OCI-LY7 (cell line): Measurements from ENCODE around the gene SAXO2.

ENCODE experiments used
- EZH2phosphoT487 ChIP-seq: fragments of 200-600 bp; sonication (generic); IDR thresholded peaks from 2 replicates; pipeline ENCODE4 v1.6.1; 2018; ENCODE audit warnings: low read depth, borderline replicate concordance, mild to moderate bottlenecking, mixed run types, antibody characterized with exemption, low read length, moderate library complexity, mixed read lengths
- TF ChIP-seq, protein P1 (sequence below): fragments of 200-600 bp; sonication (generic); conservative IDR thresholded peaks from 2 replicates; pipeline ENCODE4 v1.5.1; 2014; ENCODE audit warnings: mild to moderate bottlenecking, antibody characterized with exemption, low read length, moderate library complexity, mixed read lengths

DNA sequence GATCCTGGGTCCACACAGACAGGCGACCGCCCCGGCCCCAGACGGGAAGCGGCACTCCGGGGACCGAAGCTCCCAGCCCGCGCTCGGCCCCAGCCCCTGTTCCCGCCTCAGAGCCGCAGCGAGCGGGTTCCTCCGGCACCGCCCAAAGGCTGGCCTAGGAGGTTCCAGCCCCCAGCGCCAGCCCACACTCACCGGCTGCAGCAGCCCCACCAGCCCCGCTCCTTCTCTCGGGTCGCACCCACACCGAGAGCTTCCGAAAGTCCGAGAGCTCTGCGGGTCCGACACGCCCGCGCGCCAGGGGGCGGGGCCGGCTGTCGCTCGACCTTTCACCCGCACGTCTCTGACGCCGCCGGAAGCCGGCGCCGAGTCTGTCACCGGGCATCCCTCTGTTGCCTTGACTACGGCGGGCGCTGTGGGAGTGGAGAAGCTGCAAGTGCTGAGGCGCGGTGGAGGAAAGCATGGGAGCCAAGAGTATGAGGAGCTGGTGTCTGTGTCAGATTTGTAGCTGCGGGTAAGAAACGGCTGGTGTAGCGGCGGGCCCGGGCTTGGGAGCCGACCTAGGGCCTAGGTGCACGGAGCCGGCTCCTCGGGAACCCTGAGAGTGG, at the start of gene SAXO2, which contains the start of gene EFL1:
- TF ChIP-seq, protein P1, sequence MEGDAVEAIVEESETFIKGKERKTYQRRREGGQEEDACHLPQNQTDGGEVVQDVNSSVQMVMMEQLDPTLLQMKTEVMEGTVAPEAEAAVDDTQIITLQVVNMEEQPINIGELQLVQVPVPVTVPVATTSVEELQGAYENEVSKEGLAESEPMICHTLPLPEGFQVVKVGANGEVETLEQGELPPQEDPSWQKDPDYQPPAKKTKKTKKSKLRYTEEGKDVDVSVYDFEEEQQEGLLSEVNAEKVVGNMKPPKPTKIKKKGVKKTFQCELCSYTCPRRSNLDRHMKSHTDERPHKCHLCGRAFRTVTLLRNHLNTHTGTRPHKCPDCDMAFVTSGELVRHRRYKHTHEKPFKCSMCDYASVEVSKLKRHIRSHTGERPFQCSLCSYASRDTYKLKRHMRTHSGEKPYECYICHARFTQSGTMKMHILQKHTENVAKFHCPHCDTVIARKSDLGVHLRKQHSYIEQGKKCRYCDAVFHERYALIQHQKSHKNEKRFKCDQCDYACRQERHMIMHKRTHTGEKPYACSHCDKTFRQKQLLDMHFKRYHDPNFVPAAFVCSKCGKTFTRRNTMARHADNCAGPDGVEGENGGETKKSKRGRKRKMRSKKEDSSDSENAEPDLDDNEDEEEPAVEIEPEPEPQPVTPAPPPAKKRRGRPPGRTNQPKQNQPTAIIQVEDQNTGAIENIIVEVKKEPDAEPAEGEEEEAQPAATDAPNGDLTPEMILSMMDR: no peak
- no peak for TF ChIP-seq EZH2phosphoT487
